Skeletal muscle cell (primary cell): Measurements from ENCODE around the gene GUCA1A.
"Not testable (repeated sequence)": the region's sequence is repeated elsewhere in the genome, so short reads cannot be mapped to it uniquely, and the experiment has no call there.

Source experiments
- DNase-seq: peaks from one replicate; pipeline ENCODE4 v3.0.0-alpha.2; 2010; ENCODE audit warnings: low read depth
- H3K4me3 ChIP-seq: 2 replicates; pipeline ENCODE4 v1.5.1; 2011; ENCODE audit warnings: low read depth, mild to moderate bottlenecking, control low read depth, low read length, moderate library complexity

Gene GUCA1A

DNA sequence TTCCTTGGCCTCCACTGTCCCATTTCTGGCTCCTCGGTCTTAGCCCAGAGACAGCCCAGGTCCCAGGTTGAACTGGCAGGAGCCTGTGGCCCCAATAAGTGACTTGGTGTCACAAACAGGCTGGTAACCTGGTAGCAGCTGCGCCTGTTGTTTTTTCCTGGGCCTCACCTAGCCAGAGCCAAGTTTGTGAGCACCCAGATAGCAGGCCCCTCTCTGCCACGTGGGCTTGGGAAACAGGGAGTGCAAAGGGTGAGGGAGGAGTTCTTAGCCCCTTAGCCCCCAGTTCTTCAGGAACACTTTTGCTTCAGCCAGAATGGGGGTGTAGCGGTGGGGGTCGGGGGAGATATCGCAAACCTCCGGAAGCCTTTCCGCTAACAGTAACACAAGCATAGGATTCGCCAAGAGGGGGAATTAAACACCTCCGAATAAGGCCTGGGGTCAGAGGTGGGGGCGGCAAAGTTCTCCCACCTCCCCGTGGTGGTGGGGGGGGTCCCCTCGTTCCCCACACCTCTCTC, 31.5 kb upstream of the GUCA1A start:
- DNase-seq, result no peak
- peak overlapping the region; percentile 62 for H3K4me3 ChIP-seq

DNA sequence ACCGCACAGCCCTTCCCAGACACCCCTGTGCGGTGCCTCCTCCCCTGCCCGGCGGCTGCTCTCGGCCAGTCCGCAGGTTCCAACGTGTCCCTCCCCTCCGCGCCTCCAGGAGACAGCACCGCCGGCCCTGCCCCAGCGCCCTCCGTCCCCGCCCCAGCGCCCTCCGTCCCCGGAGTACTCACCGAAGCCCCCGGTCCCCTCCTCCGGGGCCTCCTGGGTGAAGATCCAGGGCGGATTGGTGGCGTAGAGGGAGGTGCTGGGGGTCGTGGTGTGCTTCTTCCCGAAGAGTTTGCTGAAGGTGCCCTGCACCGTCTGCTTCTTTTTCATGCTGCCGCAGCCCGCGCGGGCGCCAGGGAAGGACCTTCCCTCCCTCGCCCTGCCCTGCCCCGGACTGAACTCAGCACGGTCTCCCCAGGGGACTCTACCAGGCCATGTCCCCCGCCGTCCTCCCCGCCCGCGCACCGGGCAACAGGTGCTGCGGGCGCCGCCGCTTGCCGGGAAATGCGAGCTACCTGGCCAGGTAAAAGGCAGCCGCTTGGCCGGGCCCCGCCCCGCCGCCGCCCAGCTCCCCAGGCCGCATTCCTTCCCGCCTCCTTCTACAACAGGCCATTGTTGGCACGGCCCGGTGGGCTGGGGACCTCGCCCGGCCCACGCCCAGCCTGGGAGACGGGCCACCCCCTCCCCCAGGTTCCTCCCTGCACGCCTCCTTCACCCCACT, 30.9 kb upstream of the GUCA1A start, which contains the start of gene C6orf132:
Gene C6orf132, minus strand, starts transcription at position 503 of the 718 bp plus-strand sequence. Its CDS starts 176 bp downstream, at position 327.
- DNase-seq, result no peak
- peak within 1 kb of the TSS; percentile 62 for H3K4me3 ChIP-seq

DNA sequence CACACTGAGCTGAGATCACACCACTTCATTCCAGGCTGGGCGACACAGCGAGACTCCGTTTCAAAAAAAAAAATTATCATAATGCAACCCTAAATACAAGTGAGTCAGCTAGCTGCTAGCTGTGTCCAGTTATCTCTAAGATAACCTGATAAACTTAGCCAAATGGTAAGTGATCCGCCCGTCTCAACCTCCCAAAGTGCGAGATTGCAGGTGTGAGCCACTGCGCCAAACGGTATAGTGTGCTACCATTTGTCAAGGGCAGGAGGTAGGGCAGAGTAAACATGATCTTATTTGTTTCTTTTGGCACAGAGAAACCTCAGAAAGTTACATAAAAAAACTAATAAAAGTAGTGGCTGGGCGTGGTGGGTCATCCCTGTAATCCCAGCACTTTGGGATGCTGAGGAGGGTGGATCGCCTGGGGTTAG, 26.0 kb upstream of the GUCA1A start:
- DNase-seq, result no peak
- no peak overlapping the region for H3K4me3 ChIP-seq

DNA sequence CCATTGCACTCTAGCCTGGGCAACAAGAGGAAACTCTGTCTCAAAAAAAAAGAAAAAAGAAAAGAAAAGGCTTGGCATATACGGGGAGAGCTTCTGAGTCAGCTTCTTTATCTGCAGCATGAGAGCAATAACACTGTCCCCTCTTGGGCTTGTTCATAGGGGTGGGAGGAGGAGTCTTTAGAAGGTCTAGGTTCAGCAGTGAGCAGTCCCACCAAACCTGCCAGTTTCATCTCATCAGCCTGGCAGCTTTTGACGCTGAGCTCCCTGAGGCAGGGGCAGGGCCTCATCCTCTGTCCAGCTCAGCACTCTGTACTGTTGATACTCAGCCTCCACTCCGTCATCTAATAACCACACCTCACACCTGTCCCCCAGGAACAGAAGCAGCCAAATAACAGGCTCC, 25.1 kb upstream of the GUCA1A start:
- DNase-seq, result no peak
- H3K4me3 ChIP-seq, result no peak overlapping the region

DNA sequence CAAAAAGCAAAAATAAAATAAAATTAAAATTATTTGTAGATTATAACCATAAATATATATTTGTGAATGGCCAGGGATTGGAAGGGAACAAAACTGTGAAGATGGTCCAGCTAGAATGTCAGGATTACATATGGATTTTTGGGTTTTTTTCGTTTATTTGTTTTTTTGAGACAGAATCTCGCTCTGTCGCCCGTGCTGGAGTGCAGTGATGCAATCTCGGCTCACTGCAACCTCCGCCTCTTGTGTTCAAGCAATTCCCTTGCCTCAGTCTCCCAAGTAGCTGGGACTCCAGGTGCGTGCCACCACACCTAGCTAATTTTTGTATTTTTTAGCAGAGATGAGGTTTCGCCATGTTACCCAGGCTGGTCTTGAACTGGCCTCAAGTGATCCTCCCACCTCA, 22.9 kb upstream of the GUCA1A start:
- DNase-seq, result no peak
- H3K4me3 ChIP-seq, result no peak overlapping the region

DNA sequence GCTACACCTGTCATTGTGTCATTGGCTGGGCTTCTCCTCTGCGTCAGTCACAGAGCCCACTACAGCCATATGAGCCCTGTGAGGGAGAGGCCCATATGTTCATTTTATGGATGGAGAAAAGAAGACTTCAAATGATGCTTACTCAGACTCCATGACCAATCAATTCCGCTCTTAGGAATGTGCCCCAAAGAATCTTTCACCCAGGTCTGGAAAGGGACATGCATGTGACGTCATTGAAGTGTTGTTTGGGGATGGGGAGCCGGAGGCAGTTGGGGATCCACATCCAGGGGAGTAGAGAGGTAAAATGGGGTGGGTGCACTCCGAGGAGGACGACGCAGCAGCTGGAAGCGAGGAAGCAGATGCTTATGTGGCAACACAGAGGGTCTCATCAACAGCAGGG, 21.1 kb upstream of the GUCA1A start:
- H3K4me3 ChIP-seq, result no peak overlapping the region
- no peak for DNase-seq

DNA sequence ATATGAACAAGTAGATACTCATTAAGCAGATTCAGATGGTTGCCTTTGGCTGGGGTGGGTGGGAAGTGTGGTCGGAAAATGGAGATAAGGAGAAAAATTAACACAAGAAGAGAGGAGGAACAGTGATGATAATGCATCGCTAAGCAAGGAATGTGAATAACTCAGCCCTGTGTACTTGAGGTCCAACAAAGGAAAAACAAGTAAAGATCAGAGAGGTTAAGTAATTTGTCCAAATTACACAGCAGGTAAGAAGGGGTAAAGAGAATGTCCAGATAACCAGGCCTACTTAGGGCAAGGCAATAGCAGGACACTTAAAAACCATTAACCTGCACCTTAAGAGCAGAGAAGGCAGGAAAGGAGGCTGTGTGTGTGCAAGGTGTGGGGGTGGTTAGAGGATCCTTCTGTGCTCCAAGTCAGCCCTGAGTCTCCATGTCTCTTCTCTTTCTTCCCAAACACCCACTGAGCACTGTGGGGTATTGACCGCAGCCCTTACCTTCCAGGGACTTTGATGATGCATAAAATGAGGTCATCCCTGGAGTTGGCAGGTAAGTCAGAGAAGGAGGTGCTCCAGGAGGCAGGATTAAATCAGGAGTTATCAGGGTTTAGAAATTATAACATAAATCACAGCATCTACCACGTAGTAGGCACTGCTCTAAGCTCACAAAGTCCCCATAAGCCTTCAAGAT, 20.5 kb upstream of the GUCA1A start:
- not testable (repeated sequence) for H3K4me3 ChIP-seq, DNase-seq

DNA sequence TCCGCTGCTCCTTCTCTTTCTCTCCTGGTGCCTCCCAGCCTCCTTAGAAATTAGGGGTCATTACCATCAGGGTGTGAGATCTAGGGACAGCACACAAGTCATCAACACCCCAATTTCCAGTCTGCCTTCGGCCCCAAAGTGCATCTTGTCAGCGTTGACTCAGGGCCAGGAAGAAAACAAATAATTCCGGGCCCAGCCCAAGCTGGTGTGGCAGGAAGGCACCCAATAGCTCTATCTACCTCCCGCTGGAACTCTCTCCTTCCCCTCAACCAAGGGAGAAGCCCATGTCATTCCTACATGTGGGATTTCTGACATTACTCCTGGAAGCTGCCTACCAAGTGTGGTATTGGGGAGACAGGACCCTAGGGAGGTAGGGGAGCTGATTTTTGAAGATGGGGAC, 19.2 kb upstream of the GUCA1A start:
- no peak for DNase-seq

DNA sequence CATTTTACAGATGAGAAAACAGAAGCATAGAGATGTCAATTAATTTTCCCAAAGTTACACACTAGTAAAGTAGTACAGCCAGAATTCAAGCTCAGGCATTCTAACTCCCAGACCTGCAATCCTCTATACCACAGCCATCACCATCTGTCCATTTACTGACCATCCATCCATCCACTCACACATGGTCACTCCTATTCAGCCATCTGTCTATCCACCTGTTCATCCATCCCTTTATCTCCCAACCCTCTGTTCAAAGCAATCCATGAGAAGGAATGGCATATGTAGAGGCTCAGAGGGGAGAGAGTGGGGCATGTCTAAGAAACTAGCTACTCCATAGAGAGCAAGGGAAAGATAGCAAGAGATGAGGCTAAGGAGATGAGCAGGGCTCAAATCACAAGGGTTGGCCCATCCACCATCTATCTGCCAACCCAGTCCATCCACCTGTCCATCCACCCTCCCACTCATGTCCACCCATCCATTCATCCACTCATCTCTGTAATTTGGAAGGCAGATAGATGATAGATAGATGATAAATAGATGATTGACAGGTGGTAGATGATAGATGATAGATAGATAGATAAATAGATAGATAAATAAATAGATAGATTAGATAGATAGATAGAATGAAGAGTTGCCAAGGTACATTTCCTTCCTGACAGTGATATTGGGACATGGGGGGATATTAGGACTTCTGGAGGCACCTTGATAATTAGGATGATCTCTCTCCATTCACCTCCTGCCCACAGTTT, 18.5 kb upstream of the GUCA1A start:
- H3K4me3 ChIP-seq, result no peak overlapping the region
- no peak for DNase-seq

More for the DNA sequence above, 19.2 kb upstream of the GUCA1A start:
- H3K4me3 ChIP-seq, result no peak overlapping the region

DNA sequence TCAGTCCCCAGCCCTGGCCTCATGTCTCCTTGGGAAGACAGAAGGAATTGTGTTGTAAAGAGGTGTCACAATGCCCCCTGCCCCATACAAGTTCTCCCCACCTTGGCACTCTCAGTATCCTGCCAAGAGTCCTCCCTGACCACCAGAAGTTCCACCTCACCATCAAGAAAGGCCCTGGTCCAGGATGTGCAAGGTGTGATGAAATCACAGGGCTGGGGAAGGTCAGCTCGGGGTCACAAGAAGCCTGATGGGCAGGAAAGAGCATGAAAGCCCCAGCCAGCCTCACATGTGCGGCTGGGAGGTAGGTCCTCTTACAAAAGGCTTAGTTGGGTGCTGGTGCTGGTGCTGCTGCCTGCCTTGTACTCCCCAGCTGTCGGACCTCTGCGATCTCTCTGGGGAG, 17.9 kb upstream of the GUCA1A start:
- H3K4me3 ChIP-seq, result no peak overlapping the region
- DNase-seq, result no peak

DNA sequence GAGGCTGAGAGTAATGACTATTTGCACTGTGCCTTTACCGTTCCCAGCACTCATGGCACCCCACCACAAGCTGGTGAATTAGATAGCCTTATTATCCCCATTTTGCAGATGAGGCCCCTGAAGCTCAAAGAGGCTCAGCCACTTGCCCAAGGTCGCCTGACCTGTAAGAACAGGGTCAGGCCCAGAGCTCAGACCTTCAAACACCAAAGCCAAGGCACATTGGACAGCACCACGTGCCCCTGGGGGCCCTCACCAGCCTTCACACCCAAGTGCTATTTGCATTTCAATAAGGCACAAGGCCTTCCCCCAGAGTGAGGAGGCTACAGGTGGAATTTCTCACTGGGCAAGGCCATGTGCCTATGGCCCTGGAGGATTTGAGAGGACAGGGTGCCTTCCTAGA, 16.5 kb upstream of the GUCA1A start:
- DNase-seq, result no peak
- H3K4me3 ChIP-seq, result no peak overlapping the region

DNA sequence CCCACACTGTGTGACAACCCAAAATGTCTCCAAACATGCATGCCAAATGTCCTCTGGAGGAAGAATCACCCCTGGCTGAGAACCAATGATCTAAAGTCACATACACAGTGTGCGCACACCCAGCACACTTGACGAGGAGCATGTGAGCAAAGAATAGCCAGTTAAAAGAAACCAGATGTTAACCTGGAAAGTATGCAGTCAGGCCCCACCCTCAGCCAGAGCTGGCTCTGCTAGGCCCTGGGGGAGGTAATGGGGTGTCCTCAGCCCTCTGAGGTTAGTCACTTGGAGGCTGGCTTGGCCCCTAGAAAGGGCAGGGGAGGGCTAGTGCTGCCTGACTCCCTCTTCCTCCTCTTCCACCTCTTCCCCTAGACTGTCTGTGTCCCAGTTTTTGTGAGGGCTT, 15.2 kb upstream of the GUCA1A start:
- H3K4me3 ChIP-seq, result no peak overlapping the region
- DNase-seq, result no peak

DNA sequence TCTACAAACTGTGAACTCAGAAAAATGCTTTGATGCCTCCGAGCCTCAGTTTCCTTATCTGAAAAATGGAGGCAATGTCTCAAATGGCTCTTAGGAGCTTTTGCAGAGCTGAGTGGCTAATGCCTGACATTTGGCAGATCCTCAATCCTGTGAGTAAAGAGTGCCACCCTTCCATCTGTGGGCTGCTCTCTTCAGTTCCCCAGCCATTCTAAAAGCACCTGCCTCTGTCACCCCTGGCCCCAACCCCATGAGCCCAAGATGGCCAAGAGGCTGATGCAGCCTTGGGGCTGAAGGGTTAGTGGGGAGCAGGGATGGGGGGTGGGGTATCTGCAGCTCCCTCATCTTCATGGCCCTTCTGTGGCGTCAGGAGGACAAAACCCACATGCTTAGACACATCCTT, 14.5 kb upstream of the GUCA1A start:
- H3K4me3 ChIP-seq, result no peak overlapping the region
- DNase-seq, result no peak

DNA sequence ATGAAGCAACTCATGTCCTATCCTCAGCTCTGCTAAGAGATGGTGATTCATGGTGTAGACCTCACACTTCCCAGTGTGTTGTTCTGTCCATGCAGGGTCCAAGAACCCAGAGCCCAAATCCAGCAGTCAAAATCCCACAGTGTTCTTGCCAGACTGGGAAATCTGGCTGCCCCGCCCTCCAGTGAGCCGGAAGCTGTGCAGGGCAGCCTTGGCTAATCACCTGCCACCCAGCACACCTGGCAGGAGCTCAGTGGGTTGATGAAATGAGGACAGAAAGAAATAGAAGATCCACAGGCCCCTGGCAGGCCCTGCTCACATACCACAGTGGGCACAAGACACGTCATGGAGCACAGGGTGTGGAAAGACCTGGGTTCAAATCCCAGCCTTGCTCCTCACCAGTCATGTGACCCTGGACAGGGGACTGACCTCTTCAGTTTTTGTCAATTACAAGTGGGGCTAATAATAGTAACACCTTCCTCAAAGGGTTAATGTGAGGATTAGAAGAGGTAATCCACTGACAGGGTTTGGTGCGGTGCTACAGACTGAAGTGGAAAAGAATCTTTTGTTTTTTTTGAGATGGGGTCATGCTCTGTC, 13.6 kb upstream of the GUCA1A start:
- no peak for DNase-seq
- no peak overlapping the region for H3K4me3 ChIP-seq

DNA sequence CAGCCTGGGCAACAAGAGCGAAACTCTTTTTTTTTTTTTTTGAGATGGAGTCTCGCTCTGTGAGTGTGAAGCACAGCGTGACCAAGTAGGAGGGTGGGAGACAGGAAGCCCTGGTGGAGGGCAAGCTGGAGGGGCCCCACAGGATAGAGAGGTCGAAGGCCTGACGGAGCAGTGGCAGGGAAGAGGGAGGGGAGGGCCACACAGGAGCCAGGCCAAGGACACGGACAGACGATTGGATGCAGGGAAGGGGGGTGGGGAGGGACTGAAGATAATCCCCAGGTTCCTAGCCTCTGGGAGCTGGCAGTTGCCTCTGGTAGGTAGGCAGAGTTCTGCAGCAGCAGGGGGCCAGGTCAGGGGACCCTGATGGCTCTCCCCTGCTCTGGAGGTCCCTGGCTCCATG, 10.8 kb upstream of the GUCA1A start:
- no peak overlapping the region for H3K4me3 ChIP-seq
- no peak for DNase-seq

DNA sequence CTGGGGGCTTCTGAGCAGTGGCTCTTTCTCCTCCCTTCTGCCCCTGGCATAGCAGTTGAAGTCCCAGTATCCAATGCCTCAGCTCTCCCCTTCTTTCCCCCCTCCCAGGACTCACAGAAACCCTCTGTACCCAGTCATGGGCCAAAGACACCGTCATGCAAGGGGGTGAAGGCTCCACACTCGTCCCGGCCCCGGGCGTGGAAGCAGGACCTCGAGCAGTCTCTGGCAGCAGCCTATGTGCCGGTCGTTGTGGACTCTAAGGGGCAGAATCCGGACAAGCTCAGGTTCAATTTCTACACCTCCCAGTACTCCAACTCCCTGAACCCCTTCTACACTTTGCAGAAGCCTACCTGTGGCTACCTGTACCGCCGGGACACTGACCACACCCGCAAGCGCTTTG, 10.4 kb upstream of the GUCA1A start:
- no peak for DNase-seq

DNA sequence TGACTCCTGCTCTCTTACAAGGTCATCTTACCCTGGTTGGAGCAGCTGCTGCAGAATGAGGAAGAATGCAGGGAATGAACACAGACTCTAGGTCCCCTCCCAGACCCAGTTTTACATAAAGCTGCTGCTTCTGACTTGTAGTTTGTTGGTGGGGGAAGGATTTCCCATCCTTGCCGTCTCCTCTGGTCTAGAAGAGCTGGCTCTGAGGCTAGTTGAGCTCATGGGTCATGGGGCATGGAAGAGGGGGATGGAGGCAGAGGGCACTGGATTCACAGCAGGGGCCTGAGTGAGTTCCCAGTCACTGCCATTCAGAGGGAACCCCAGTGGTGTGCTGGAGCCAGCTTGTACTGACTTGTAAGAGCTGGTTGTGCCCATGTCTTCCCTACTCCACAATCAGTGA, 9.2 kb upstream of the GUCA1A start:
- DNase-seq, result no peak

More for the DNA sequence above, 10.4 kb upstream of the GUCA1A start:
- H3K4me3 ChIP-seq, result no peak overlapping the region

DNA sequence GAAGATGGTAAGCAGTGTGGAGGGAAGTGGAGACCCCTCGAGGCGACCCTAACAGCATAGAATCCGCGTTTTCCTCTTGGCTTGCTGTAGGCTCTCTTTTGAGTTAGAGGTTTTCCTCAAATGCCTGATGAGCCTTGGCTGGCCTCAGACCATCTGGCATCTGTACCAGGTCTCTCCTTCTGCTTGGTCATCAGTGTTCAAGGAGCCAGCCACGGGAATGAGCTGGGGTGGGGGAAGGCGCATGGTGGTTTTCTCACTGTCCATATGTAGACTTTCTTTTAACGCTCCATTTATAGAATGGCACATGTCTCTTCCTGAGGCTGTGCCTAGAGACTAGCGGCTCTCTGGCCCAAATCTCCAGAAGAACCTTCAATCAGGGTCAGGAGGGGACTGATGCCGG, 8.1 kb upstream of the GUCA1A start:
- no peak overlapping the region for H3K4me3 ChIP-seq
- DNase-seq, result no peak

More for the DNA sequence above, 9.2 kb upstream of the GUCA1A start:
- no peak overlapping the region for H3K4me3 ChIP-seq

DNA sequence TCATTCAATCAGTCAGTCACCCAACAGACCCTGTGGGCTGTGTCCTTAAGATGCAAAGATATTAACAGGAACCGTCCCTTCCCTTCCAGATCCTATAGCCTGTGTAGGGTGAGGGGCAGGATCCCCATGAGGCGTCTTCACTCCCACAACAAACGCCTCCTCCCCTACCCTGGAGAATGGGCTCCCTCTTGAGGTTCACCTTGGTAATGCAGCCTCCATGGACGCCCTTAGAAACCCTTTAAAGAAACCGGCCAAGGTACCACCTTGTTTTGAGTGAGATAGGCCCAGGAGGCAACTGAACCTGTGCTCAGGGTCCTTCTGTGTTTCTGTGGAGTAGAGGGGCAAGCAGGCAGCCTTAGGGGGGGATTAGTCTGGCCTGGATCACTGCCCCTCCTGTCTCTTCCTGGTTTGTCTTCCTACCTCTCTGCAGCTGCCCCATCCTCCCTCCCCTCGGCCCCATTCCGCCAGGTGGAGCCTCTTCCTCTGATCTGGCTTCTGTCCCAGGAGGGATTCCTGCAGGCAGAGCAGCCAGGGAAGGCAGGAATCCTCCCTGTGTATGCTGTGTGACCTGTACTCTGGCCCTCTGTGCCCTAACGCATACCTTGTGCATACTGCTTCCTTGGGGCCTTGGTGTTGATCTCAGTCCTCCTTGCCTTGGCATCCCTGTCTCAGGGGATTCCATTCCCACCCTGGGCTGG, 6.6 kb upstream of the GUCA1A start:
- peak; percentile 31 for DNase-seq
- H3K4me3 ChIP-seq, result no peak overlapping the region
